ENCODE data around the gene RBM8A.
A peak's percentile ranks its signal among the peaks of the same experiment; 100 is the strongest.
"Not testable (repeated sequence)": the region's sequence is repeated elsewhere in the genome, so short reads cannot be mapped to it uniquely, and the experiment has no call there.

RBM8A gene

DNA sequence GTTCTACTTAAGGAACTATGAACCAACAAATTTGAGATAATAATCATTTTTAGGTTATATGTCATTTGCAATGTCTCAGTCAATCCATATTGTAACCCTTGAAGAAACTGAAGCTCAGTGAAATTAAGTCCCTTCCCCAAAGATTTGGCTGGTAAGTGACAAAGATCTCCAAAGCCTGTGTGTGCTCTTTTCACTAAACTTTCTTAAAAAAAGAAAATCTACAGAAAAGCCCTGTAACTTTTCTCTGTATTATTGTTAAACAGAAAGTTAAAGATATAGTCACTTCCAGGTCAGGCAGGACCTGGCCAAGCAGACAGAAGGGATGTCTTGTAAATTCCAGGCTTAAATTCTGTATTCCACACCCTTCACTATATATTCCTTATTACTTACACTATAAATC lies 29.1 kb upstream of the RBM8A start:
- DNase-seq, result no peak

- DNase-seq, result no peak
Measured at GRCh38 chr1:145955436-145955835, 28.2 kb upstream of the RBM8A start.

GRCh38 chr1:145953861-145954260 lies 26.6 kb upstream of the RBM8A start:
- DNase-seq, result no peak

GRCh38 chr1:145952903-145953302 lies 25.6 kb upstream of the RBM8A start:
- no peak for DNase-seq

DNA sequence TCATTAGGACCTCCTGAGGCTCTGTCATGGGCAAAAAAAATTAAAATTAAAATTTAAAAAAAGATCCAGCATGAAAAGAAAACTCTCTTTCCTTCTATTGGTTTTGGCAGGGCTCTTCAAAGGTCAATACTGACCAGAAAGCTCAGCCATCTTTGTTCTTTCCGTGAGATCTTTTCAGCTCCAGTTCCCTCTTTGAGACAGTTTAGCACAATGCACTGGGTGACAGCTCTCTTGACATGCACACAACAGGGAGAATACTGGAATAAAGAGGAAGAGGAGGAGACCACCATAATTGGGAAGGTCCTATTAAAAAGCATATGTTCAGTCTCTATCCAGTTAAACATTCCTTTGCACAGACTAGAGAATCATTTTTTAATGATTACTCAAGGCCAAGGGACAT lies 24.2 kb upstream of the RBM8A start:
- no peak for DNase-seq

- no peak for DNase-seq
Measured at GRCh38 chr1:145949219-145949618, 21.9 kb upstream of the RBM8A start.

DNA sequence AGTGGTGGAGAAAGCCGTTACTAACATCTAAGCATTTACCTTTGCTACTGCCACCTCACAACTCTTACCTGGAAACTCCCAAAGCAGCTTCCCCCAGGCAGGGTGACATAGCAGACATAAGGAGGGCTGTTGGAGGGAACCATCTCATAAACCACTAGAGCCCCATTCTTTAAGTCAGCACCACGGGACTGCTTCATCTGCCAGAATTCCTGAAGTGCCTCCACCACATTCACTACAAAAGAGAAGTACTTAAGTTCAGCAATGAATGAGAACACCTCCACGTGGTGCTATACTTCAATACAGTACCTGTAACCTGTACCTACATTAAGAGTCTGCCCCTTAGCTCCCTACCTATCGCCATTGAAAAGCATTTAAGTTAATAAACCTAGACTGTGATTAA lies 20.3 kb upstream of the RBM8A start:
- DNase-seq, result no peak

GRCh38 chr1:145946477-145946986 lies 19.2 kb upstream of the RBM8A start:
- no peak for DNase-seq

- DNase-seq, result no peak
Measured at GRCh38 chr1:145944532-145944931, 17.2 kb upstream of the RBM8A start.

DNA sequence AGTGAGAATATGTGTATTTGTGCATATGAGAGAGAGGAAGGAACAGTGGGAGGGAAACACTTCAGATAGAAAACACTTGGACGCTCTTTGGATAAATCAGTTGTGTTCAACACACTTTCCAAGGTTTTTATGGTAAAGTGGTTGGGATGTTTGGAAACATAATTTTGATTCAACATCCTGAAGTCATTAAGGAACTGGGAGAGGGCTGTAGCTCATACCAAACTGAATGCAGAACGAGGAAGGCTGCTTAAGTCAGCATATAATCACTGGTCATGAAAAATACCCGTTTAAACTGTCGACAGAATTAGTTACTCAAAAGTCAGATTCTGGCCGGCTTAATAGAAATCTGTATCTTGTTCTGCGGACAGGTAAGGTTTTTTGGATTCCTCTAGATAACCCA lies 15.6 kb upstream of the RBM8A start:
- no peak for DNase-seq

- no peak for DNase-seq
Measured at GRCh38 chr1:145942405-145942804, 15.1 kb upstream of the RBM8A start.

DNA sequence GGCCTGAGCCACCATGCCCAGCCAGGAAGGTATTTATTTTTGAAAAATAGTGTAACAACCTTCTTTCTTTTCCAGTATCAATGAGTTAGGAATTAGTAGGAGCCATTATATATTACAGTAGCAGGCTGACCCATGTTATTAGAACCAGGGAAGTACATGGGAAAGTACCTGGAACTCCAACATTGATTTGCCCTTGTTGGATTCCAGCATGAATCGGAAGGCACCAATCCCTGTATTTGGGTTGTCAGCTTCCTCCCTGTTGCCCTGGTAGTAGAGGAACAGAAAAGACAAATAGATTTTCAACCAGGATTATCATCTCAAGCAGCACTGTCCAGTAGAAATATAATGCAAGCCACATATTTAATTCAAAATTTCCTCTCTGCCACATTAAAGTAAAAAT lies 10.2 kb upstream of the RBM8A start:
- no peak for DNase-seq

GRCh38 chr1:145936247-145936646 lies 9.0 kb upstream of the RBM8A start:
- DNase-seq, result no peak

DNA sequence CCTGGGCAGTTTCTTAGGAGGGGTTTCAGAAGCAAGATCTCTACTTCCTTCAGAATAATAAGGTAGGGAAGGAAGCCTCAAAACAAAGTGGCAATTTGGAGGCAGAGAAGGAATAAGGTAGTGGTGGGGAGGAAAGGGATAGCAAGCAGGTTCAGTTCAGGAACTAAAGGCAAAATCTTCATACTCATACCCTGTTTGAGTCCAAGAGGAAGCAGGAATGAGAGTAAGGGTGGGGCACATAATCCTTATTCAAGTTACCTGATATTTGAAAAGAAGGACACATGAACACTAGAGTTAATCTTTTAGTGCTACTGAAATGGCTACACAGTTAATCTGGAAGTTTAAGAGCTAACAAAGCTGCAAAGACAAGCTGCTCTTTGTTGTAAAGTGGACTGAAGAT lies 8.4 kb upstream of the RBM8A start:
- no peak for DNase-seq

DNA sequence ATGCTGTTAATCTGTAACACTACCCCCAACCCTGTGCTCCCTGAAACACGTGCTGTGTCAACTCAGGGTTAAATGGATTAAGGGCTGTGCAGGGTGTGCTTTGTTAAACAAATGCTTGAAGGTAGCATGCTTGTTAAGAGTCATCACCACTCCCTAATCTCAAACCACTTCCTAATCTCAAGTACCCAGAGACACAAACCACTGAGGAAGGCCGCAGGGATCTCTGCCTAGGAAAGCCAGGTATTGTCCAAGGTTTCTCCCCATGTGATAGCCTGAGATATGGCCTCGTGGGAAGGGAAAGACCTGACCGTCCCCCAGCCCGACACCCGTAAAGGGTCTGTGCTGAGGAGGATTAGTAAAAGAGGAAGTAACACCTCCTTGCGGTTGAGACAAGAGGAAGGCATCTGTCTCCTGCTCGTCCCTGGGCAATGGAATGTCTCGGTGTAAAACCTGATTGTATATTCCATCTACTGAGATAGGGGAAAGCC lies 5.3 kb upstream of the RBM8A start:
- not testable (repeated sequence) for DNase-seq

DNA sequence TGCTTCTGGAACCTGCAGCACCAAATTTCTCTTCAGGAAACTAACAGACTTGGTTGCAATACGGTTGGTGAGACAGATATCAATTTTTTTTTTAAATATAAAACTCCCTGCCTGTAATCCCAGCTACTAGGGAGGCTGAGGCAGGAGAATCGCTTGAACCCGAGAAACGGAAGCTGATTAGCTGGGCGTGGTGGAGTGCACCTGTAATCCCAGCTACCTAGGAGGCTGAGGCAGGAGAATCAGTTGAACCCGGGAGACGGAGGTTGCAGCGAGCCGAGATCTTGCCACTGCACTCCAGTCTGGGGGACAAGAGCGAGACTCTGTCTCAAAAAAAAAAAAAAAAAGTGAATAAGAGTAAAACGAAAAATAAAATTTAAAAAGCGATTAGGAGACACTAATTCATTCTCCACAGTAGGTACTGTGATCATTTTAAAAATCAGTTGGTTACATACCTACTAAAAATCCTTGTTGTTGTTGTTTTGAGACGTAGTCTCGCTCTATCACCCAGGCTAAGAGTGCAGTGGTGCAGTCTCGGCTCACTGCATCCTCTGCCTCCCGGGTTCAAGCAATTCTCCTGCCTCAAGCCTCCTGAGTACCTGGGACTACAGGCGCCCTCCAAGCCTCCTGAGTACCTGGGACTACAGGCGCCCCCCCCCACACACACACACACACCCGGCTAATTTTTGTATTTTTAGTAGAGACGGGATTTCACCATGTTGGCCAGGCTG lies 796 bp upstream of the RBM8A start:
- no peak for DNase-seq

DNA sequence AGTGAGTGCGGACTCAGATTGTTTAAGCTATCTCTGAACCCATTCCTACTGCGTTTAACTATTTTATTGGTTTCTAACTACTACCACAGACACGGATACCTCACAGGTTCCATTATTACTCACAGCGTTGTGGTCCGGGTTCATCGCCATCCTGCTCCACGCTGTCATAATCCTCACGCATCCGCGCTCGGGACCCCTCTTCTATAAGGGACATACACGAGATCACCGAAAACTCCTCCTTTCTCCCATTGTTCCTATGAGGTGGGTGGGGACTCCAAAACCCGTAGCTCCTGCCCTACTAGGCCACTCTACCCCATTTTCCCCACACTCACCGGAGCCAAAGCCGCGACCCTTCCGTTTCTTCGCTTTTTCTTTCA lies 610 bp downstream of the RBM8A start:
- DNase-seq, result peak; percentile 35 to 48

GRCh38 chr1:145922266-145922665 lies 5.0 kb downstream of the RBM8A start:
- DNase-seq, result no peak

- not testable (repeated sequence) for DNase-seq
Measured at GRCh38 chr1:145920297-145920696, 7.0 kb downstream of the RBM8A start.

DNA sequence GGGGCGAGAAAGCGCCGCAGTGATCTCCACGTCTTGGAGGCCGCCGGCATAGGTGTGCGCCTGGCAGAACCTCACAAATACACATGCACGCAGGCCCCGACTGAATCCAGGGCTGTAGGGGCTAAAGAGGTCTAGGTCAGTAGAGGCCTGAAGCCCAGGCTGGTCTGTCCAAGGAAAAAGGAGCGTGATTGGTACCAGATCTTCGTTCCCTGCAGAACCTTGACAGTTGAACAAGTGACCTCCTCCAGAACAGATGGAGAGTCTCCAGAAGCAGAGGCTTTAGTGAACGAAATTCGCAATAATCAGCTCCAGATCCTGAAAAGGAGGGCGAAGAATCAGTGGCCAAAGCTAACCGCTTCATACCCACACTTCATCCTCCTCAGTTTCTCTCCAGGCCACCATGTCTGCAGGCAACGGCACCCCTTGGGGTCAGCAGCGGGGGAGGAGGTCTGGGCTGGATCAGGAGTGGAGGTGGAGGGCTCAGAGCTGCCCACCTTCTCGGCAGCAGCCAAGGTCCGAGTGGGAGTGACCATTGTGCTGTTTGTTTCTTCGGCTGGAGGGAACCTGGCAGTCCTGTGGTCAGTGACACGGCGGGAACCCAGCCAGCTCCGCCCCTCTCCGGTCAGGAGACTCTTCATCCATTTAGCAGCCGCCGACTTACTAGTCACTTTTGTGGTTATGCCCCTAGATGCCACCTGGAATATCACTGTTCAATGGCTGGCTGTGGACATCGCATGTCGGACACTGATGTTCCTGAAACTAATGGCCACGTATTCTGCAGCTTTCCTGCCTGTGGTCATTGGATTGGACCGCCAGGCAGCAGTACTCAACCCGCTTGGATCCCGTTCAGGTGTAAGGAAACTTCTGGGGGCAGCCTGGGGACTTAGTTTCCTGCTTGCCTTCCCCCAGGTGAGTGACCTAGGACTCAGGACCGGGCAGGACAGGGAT lies 8.0 kb downstream of the RBM8A start:
- DNase-seq, result peak in 1 of 2 experiments; percentile 50

GRCh38 chr1:145918144-145918991 lies 8.9 kb downstream of the RBM8A start, which contains the start of gene PEX11B:
TSS of gene PEX11B (minus strand) at chr1:145918717. CDS start at chr1:145918688, 29 bp downstream.
- DNase-seq, result peak; percentile 91 to 93

- DNase-seq, result no peak
Measured at GRCh38 chr1:145917595-145917994, 9.7 kb downstream of the RBM8A start.

DNA sequence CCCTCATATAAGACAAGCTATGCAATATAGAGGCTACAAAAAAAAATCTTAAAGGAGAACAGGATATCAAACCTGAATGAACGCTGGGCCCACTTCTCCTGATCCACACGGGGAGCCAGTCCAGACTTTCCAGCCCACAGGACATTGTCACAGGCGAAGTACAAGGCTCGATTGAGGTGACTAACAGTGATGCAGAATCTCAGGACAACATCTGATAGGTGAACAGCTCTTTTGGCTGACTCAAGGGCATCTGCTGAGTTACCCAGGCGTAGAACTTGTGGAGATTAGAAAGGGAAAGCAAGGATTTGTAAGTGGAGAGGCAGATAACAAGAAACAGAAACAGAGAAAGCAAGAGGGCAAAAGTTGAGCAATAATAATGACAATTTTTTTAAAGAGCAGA lies 10.5 kb downstream of the RBM8A start:
- no peak for DNase-seq
